Measurements from ENCODE around the gene KCNT1.

The KCNT1 gene

GRCh38 chr9:135777623-135778177, 75.7 kb downstream of the KCNT1 start:
- no peak for DNase-seq (ENCODE audit: low read depth)
- no peak for TF ChIP-seq CTCF (IDR thresholded peaks at IDR 0.05; ENCODE audit: control insufficient read depth, extremely low read depth, insufficient read depth)
- no peak overlapping the region for H3K4me3 ChIP-seq (ENCODE audit: low read depth, low read length)

GRCh38 chr9:135778421-135778820, 76.4 kb downstream of the KCNT1 start:
- TF ChIP-seq CTCF (IDR thresholded peaks at IDR 0.05; ENCODE audit: control insufficient read depth, extremely low read depth, insufficient read depth): no peak
- no peak overlapping the region for H3K4me3 ChIP-seq (ENCODE audit: low read depth, low read length)
- no peak for DNase-seq (ENCODE audit: low read depth)

- no peak for DNase-seq (ENCODE audit: low read depth)
- TF ChIP-seq CTCF (IDR thresholded peaks at IDR 0.05; ENCODE audit: control insufficient read depth, extremely low read depth, insufficient read depth): no peak
- H3K4me3 ChIP-seq (ENCODE audit: low read depth, low read length): no peak overlapping the region
These were observed 77.6 kb downstream of the KCNT1 start for GRCh38 chr9:135779571-135779970.

GRCh38 chr9:135780086-135780485, 78.1 kb downstream of the KCNT1 start:
- TF ChIP-seq CTCF (IDR thresholded peaks at IDR 0.05; ENCODE audit: control insufficient read depth, extremely low read depth, insufficient read depth): no peak
- H3K4me3 ChIP-seq (ENCODE audit: low read depth, low read length): no peak overlapping the region
- DNase-seq (ENCODE audit: low read depth): no peak

- no peak for TF ChIP-seq CTCF (IDR thresholded peaks at IDR 0.05; ENCODE audit: control insufficient read depth, extremely low read depth, insufficient read depth)
- H3K4me3 ChIP-seq (ENCODE audit: low read depth, low read length): no peak overlapping the region
- DNase-seq (ENCODE audit: low read depth): no peak
These were observed 78.6 kb downstream of the KCNT1 start for GRCh38 chr9:135780626-135781025.

- H3K4me3 ChIP-seq (ENCODE audit: low read depth, low read length): no peak overlapping the region
- no peak for TF ChIP-seq CTCF (IDR thresholded peaks at IDR 0.05; ENCODE audit: control insufficient read depth, extremely low read depth, insufficient read depth)
- DNase-seq (ENCODE audit: low read depth): no peak
These were observed 81.0 kb downstream of the KCNT1 start for GRCh38 chr9:135782946-135783345.

- H3K4me3 ChIP-seq (ENCODE audit: low read depth, low read length): no peak overlapping the region
- TF ChIP-seq CTCF (IDR thresholded peaks at IDR 0.05; ENCODE audit: control insufficient read depth, extremely low read depth, insufficient read depth): no peak
- no peak for DNase-seq (ENCODE audit: low read depth)
These were observed 81.7 kb downstream of the KCNT1 start for GRCh38 chr9:135783540-135784245.

Data from LNCaP clone FGC (cell line).